H9 (cell line): ENCODE results near the gene PIP4K2A. TPM values are rescaled to one million over a fixed set of nuclear protein-coding genes. Genes with fewer than 3 reads are reported as not detected.

ENCODE experiments used
- DNase-seq: peaks from one replicate; pipeline ENCODE4 v3.0.0-alpha.2; 2017
- H2AFZ ChIP-seq: one replicate; pipeline ENCODE4 v1.6.1; 2013; ENCODE audit warnings: mild to moderate bottlenecking, low read length, control low read depth, moderate library complexity
- H2AK5ac ChIP-seq: 2 replicates; pipeline ENCODE4 v1.6.1; 2013; ENCODE audit warnings: low read length, control low read depth, mixed read lengths; ENCODE audit not compliant: insufficient read length
- H2BK120ac ChIP-seq: one replicate; pipeline ENCODE4 v1.6.1; 2013; ENCODE audit warnings: low read depth, mild to moderate bottlenecking, low read length, control low read depth, inconsistent platforms; ENCODE audit not compliant: poor library complexity, severe bottlenecking
- H2BK12ac ChIP-seq: 2 replicates; pipeline ENCODE4 v1.6.1; 2013; ENCODE audit warnings: low read length, control low read depth, mixed read lengths, low read depth; ENCODE audit not compliant: insufficient read length
- H2BK15ac ChIP-seq: 2 replicates; pipeline ENCODE4 v1.6.1; 2013; ENCODE audit warnings: low read depth, low read length, control low read depth
- H2BK20ac ChIP-seq: one replicate; pipeline ENCODE4 v1.6.1; 2013; ENCODE audit warnings: low read depth, mild to moderate bottlenecking, low read length, control low read depth, inconsistent platforms; ENCODE audit not compliant: poor library complexity, severe bottlenecking
- H2BK5ac ChIP-seq: 2 replicates; pipeline ENCODE4 v1.6.1; 2013; ENCODE audit warnings: low read length, control low read depth, mixed read lengths; ENCODE audit not compliant: insufficient read length
- H3K14ac ChIP-seq: 2 replicates; pipeline ENCODE4 v1.6.1; 2013; ENCODE audit warnings: low read length, control low read depth; ENCODE audit not compliant: insufficient read depth
- H3K18ac ChIP-seq: 2 replicates; pipeline ENCODE4 v1.6.1; 2013; ENCODE audit warnings: low read depth, mild to moderate bottlenecking, mixed read lengths, low read length, control low read depth; ENCODE audit not compliant: insufficient read length
- H3K23ac ChIP-seq: 2 replicates; pipeline ENCODE4 v1.6.1; 2013; ENCODE audit warnings: low read length, control low read depth, mixed read lengths, low read depth; ENCODE audit not compliant: insufficient read length
- H3K23me2 ChIP-seq: 2 replicates; pipeline ENCODE4 v1.6.1; 2013; ENCODE audit warnings: low read depth, mild to moderate bottlenecking, mixed read lengths, low read length, control low read depth; ENCODE audit not compliant: insufficient read length, poor library complexity, severe bottlenecking
- H3K27ac ChIP-seq: 2 replicates; pipeline ENCODE4 v1.5.1; 2013; ENCODE audit warnings: low read length, control low read depth, mixed read lengths, low read depth; ENCODE audit not compliant: insufficient read length
- H3K27me3 ChIP-seq: 2 replicates; pipeline ENCODE4 v1.6.1; 2013; ENCODE audit warnings: low read length, control low read depth, inconsistent platforms; ENCODE audit not compliant: insufficient read depth
- H3K4ac ChIP-seq: 2 replicates; pipeline ENCODE4 v1.6.1; 2013; ENCODE audit warnings: low read depth, mild to moderate bottlenecking, control low read depth, inconsistent platforms, low read length, moderate library complexity
- H3K4me1 ChIP-seq: 2 replicates; pipeline ENCODE4 v1.6.1; 2013; ENCODE audit warnings: low read length, control low read depth, inconsistent platforms; ENCODE audit not compliant: insufficient read depth
- H3K4me2 ChIP-seq: 2 replicates; pipeline ENCODE4 v1.6.1; 2013; ENCODE audit warnings: low read length, control low read depth, mixed read lengths; ENCODE audit not compliant: insufficient read length, insufficient read depth
- H3K56ac ChIP-seq: 2 replicates; pipeline ENCODE4 v1.6.1; 2013; ENCODE audit warnings: low read depth, mild to moderate bottlenecking, mixed read lengths, low read length, control low read depth; ENCODE audit not compliant: insufficient read length
- H3K79me1 ChIP-seq: 2 replicates; pipeline ENCODE4 v1.6.1; 2013; ENCODE audit warnings: low read depth, mild to moderate bottlenecking, moderate library complexity, low read length, control low read depth, inconsistent platforms; ENCODE audit not compliant: insufficient read depth, poor library complexity, severe bottlenecking
- H3K79me2 ChIP-seq: 2 replicates; pipeline ENCODE4 v1.6.1; 2013; ENCODE audit warnings: low read length, control low read depth, inconsistent platforms; ENCODE audit not compliant: insufficient read depth
- H3K9ac ChIP-seq: 2 replicates; pipeline ENCODE4 v1.6.1; 2013; ENCODE audit warnings: low read length, control low read depth, mixed read lengths; ENCODE audit not compliant: insufficient read length; ENCODE audit errors: extremely low read depth
- H3K9me3 ChIP-seq: one replicate; pipeline ENCODE4 v1.6.1; 2013; ENCODE audit warnings: low read depth, low read length, inconsistent platforms; ENCODE audit not compliant: control insufficient read depth
- H3T11ph ChIP-seq: one replicate; pipeline ENCODE4 v1.6.1; 2013; ENCODE audit warnings: mild to moderate bottlenecking, low read length, control low read depth, inconsistent platforms
- H4K20me1 ChIP-seq: one replicate; pipeline ENCODE4 v1.6.1; 2013; ENCODE audit not compliant: control insufficient read depth, insufficient read length, insufficient read depth
- H4K5ac ChIP-seq: 2 replicates; pipeline ENCODE4 v1.6.1; 2013; ENCODE audit warnings: low read depth, mild to moderate bottlenecking, mixed read lengths, low read length, control low read depth; ENCODE audit not compliant: insufficient read length
- H4K8ac ChIP-seq: replicated peaks from 2 replicates; pipeline ENCODE4 v1.6.1; 2013; ENCODE audit warnings: low read length, control low read depth, mixed read lengths, low read depth; ENCODE audit not compliant: insufficient read length
- H4K91ac ChIP-seq: 2 replicates; pipeline ENCODE4 v1.6.1; 2013; ENCODE audit warnings: low read depth, mild to moderate bottlenecking, moderate library complexity, mixed read lengths, low read length, control low read depth; ENCODE audit not compliant: insufficient read length
- H3K27ac Mint-ChIP-seq, 3 experiments: 2 replicates in 2 of 3; 3 replicates in 1 of 3; pipeline ENCODE4 v1.8.0; 2020 to 2021; ENCODE audit warnings: mixed read lengths in 3 of 3, mild to moderate bottlenecking in 1 of 3, moderate library complexity in 1 of 3
- H3K27me3 Mint-ChIP-seq: 2 replicates; pipeline ENCODE4 v1.8.0; 2021; ENCODE audit warnings: low read depth, mild to moderate bottlenecking, moderate library complexity, mixed read lengths
- H3K36me3 Mint-ChIP-seq, 3 experiments: 2 replicates in 2 of 3; 3 replicates in 1 of 3; pipeline ENCODE4 v1.8.0; 2020 to 2021; ENCODE audit warnings: low read depth in 3 of 3, mixed read lengths in 3 of 3; ENCODE audit not compliant: insufficient read depth in 1 of 3
- H3K4me1 Mint-ChIP-seq, 2 experiments: 2 replicates each; pipeline ENCODE4 v1.8.0; 2020; ENCODE audit warnings: mixed read lengths in 2 of 2
- H3K4me3 Mint-ChIP-seq, 2 experiments: 2 replicates in 1 of 2; 3 replicates in 1 of 2; pipeline ENCODE4 v1.8.0; 2020 to 2021; ENCODE audit warnings: mild to moderate bottlenecking in 2 of 2, mixed read lengths in 2 of 2, moderate library complexity in 1 of 2
- H3K9me3 Mint-ChIP-seq, 2 experiments: 2 replicates in 1 of 2; 3 replicates in 1 of 2; pipeline ENCODE4 v1.8.0; 2020; ENCODE audit warnings: mild to moderate bottlenecking in 2 of 2, mixed read lengths in 2 of 2, moderate library complexity in 1 of 2
- WGBS: extraction: QIAGEN DNeasy Blood & Tissue Kit; methylation state at CpG from one replicate; pipeline ENCODE4 v1.1.7; 2013; ENCODE audit warnings: missing lambda C conversion rate, low lambda C conversion rate, mixed read lengths; ENCODE audit not compliant: insufficient read length; ENCODE audit errors: extremely low coverage; 5-methylcytosine and 5-hydroxymethylcytosine counted together
- total RNA-seq: library from RNA; stranded (reverse); gene quantifications from 2 replicates; pipeline ENCODE4 v1.2.1, GENCODE V29; 2021
- TF ChIP-seq, protein P1 (sequence below): fragments of 200-600 bp; sonication (generic); conservative IDR thresholded peaks from 3 replicates; pipeline ENCODE4 v1.8.0; 2021; ENCODE audit warnings: antibody characterized with exemption, mild to moderate bottlenecking

PIP4K2A gene
- total RNA-seq, 1 experiment from 2014 or later, result 33.6 TPM

DNA sequence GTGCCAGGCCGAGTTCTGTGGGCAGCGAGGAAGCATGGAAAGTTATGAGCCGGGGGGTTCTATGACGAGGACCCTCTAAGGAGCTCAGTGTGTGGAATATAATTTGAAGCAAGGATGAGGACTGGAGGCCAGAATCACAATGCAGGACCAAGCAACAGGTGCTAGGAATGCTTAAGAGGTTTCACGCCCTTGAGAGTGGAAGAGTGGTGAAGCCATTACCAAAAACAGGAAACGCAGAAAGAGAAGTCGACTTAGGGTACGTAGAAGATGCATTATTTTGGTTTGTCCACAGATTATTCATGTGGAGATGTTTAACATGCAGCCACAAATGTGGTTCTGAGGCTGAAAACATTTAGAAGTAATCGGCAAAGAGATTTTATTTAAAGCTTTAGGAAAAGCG lies 78.7 kb downstream of the PIP4K2A start:
- no peak overlapping the region; a peak in 1 of 7 replicates for H3K27ac Mint-ChIP-seq

More for the DNA sequence above, 78.7 kb downstream of the PIP4K2A start:
- no peak overlapping the region for H2BK120ac ChIP-seq
- no CpG with 5 or more reads among the region's 10 CpGs for WGBS
- H3K9me3 ChIP-seq, result no peaks in the 10 kb centered on the region
- no peak overlapping the region for H4K91ac ChIP-seq
- peaks cover 15 to 21% of the 10 kb centered on the region in 2 experiments for H3K4me1 Mint-ChIP-seq
- H3K14ac ChIP-seq, result no peak overlapping the region
- H3K4me3 Mint-ChIP-seq, result no peak overlapping the region
- no peak overlapping the region for H3K27ac ChIP-seq
- no peaks in the 10 kb centered on the region for H3K27me3 Mint-ChIP-seq
- H3K4ac ChIP-seq, result no peak overlapping the region
- no peaks in the 10 kb centered on the region; a peak in 1 of 7 replicates for H3K36me3 Mint-ChIP-seq
- H2AK5ac ChIP-seq, result no peak overlapping the region
- H2BK20ac ChIP-seq, result no peak overlapping the region
- H3T11ph ChIP-seq, result no peak overlapping the region
- H3K23ac ChIP-seq, result no peak overlapping the region
- DNase-seq, result no peak
- H3K23me2 ChIP-seq, result no peaks in the 10 kb centered on the region
- H3K9me3 Mint-ChIP-seq, result no peaks in the 10 kb centered on the region
- H3K79me2 ChIP-seq, result peaks cover 6% of the 10 kb centered on the region; the same call in 1 of the 2 replicates
- H2AFZ ChIP-seq, result no peak overlapping the region
- H3K4me2 ChIP-seq, result no peak overlapping the region
- H3K56ac ChIP-seq, result no peak overlapping the region
- H2BK5ac ChIP-seq, result no peak overlapping the region
- peaks cover 15% of the 10 kb centered on the region for H3K79me1 ChIP-seq
- H3K27me3 ChIP-seq, result no peaks in the 10 kb centered on the region
- H2BK15ac ChIP-seq, result no peak overlapping the region
- H2BK12ac ChIP-seq, result no peak overlapping the region
- no peak overlapping the region for H3K18ac ChIP-seq
- no peaks in the 10 kb centered on the region for H4K20me1 ChIP-seq
- no peak overlapping the region for H4K8ac ChIP-seq
- peaks cover 5% of the 10 kb centered on the region; the same call in 1 of the 2 replicates for H3K4me1 ChIP-seq
- TF ChIP-seq, protein P1, sequence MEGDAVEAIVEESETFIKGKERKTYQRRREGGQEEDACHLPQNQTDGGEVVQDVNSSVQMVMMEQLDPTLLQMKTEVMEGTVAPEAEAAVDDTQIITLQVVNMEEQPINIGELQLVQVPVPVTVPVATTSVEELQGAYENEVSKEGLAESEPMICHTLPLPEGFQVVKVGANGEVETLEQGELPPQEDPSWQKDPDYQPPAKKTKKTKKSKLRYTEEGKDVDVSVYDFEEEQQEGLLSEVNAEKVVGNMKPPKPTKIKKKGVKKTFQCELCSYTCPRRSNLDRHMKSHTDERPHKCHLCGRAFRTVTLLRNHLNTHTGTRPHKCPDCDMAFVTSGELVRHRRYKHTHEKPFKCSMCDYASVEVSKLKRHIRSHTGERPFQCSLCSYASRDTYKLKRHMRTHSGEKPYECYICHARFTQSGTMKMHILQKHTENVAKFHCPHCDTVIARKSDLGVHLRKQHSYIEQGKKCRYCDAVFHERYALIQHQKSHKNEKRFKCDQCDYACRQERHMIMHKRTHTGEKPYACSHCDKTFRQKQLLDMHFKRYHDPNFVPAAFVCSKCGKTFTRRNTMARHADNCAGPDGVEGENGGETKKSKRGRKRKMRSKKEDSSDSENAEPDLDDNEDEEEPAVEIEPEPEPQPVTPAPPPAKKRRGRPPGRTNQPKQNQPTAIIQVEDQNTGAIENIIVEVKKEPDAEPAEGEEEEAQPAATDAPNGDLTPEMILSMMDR, result no peak
- H4K5ac ChIP-seq, result no peak overlapping the region
- H3K9ac ChIP-seq, result no peak overlapping the region
